ENCODE data around the gene ZNF682.
A peak's percentile ranks its signal among the peaks of the same experiment; 100 is the strongest.

The ZNF682 gene

DNA sequence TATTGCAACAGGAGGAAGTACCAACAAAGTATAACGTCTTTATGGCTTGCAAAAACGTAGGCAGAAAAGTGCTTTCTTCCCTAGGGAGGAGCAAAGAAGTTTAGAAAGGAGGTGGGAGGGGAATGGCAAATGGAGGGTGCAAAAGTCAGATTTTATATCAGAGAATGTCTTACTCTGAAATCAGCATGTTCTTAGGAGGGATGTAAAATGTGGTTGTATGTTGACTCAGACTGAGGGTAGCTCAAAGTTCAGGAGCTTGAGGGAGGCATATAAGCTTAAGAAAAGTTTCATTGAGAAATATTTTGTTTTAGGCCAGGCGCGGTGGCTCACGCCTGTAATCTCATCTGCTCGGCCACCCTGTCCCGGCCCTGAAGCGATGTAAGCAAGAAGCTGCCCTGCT, 40.2 kb upstream of the ZNF682 start:
- H3K14ac ChIP-seq (ENCODE audit: low read length), result no peak overlapping the region
- no peak overlapping the region for H4K8ac ChIP-seq (ENCODE audit: low read depth, low read length)
- DNase-seq, result no peak
- H2AK5ac ChIP-seq (ENCODE audit: low read length), result no peak overlapping the region
- H3K9me3 ChIP-seq (ENCODE audit: insufficient read depth, low read depth, low read length), result no peaks in the 10 kb centered on the region
- H3K79me1 ChIP-seq (ENCODE audit: low read length), result peaks cover 26% of the 10 kb centered on the region
- no peaks in the 10 kb centered on the region for H3K36me3 ChIP-seq (ENCODE audit: control insufficient read depth in 1 of 2, insufficient read depth in 2 of 2, low read length in 2 of 2)
- H3K4me3 ChIP-seq (ENCODE audit: low read depth, low read length), result no peak overlapping the region
- H3K18ac ChIP-seq (ENCODE audit: low read length), result peak overlapping the region; percentile 29
- no peak overlapping the region for H2AFZ ChIP-seq (ENCODE audit: insufficient read depth, low read length, poor library complexity)
- peak overlapping the region; percentile 25 for H3K27ac ChIP-seq (ENCODE audit: low read depth, low read length)
- no peak overlapping the region for H2BK120ac ChIP-seq (ENCODE audit: insufficient read depth, low read length, poor library complexity)
- peak overlapping the region; percentile 47 for H3K4ac ChIP-seq (ENCODE audit: low read depth, low read length)
- H3K4me1 ChIP-seq (ENCODE audit: control insufficient read depth in 1 of 2, insufficient read depth in 2 of 2, low read length in 2 of 2), result peaks cover 25 to 28% of the 10 kb centered on the region in 2 experiments
- no CpG with 5 or more reads among the region's 8 CpGs for WGBS (ENCODE audit: extremely low coverage, insufficient coverage, insufficient read length)
- peak overlapping the region; percentile 65 for H3K4me2 ChIP-seq (ENCODE audit: low read length)
- H3K23ac ChIP-seq (ENCODE audit: low read length), result no peak overlapping the region
- peaks cover 30% of the 10 kb centered on the region for H3K79me2 ChIP-seq (ENCODE audit: control insufficient read depth, insufficient read depth, low read length, poor library complexity)
- H4K91ac ChIP-seq (ENCODE audit: low read depth, low read length), result no peak overlapping the region
- H3K27me3 ChIP-seq (ENCODE audit: insufficient read depth, low read length), result no peaks in the 10 kb centered on the region
- H2BK5ac ChIP-seq (ENCODE audit: low read depth, low read length, poor library complexity), result peak overlapping the region; percentile 40
- no peak overlapping the region for H2BK12ac ChIP-seq (ENCODE audit: low read length)
- no peak overlapping the region for H4K12ac ChIP-seq (ENCODE audit: low read depth, low read length)
- no peak overlapping the region for H3K9ac ChIP-seq (ENCODE audit: low read length)

DNA sequence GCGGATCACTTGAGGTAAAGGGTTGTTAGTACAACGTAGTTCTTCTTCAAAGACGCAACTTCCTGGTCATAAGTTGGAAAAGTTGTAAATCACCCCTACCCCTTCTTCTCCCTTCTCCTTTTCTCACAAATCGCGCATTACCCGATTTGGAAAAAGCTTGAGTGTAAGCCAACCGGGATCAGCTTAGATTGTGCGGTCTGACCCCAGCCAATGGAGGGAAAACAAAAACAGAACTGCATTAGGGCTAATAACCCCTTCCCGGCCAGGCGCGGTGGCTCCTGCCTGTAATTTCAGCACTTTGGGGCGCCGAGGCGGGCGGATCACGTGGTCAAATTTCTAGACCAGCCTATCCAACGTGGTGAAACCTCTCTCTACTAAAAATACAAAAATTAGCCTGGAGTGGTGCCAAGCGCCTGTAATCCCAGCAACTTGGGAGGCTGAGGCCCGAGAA, 39.3 kb upstream of the ZNF682 start:
- peak in 1 of 2 donors; percentile 36 for DNase-seq
- Histone ChIP-seq H4K8ac (ENCODE audit: low read depth, low read length) (no peak overlapping the region), H4K12ac (ENCODE audit: low read depth, low read length) (no peak overlapping the region), H3K4me1 (ENCODE audit: control insufficient read depth in 1 of 2, insufficient read depth in 2 of 2, low read length in 2 of 2) (peaks cover 25 to 26% of the 10 kb centered on the region in 2 experiments), H3K14ac (ENCODE audit: low read length) (no peak overlapping the region), H2AK5ac (ENCODE audit: low read length) (no peak overlapping the region), H3K18ac (ENCODE audit: low read length) (no peak overlapping the region), H3K27ac (ENCODE audit: low read depth, low read length) (peak overlapping the region; percentile 63), H3K79me2 (ENCODE audit: control insufficient read depth, insufficient read depth, low read length, poor library complexity) (peaks cover 24% of the 10 kb centered on the region), H3K9ac (ENCODE audit: low read length) (peak overlapping the region; percentile 89), H3K79me1 (ENCODE audit: low read length) (peaks cover 26% of the 10 kb centered on the region), H4K91ac (ENCODE audit: low read depth, low read length) (peak overlapping the region; percentile 45), H3K9me3 (ENCODE audit: insufficient read depth, low read depth, low read length) (no peaks in the 10 kb centered on the region), H2BK12ac (ENCODE audit: low read length) (no peak overlapping the region), H2BK120ac (ENCODE audit: insufficient read depth, low read length, poor library complexity) (no peak overlapping the region), H3K4me3 (ENCODE audit: low read depth, low read length) (peak overlapping the region; percentile 88), H3K27me3 (ENCODE audit: insufficient read depth, low read length) (no peaks in the 10 kb centered on the region), H2AFZ (ENCODE audit: insufficient read depth, low read length, poor library complexity) (peak overlapping the region; percentile 6), H3K23ac (ENCODE audit: low read length) (no peak overlapping the region), H3K4ac (ENCODE audit: low read depth, low read length) (peak overlapping the region; percentile 71), H2BK5ac (ENCODE audit: low read depth, low read length, poor library complexity) (peak overlapping the region; percentile 66), H3K4me2 (ENCODE audit: low read length) (peak overlapping the region; percentile 65), H3K36me3 (ENCODE audit: control insufficient read depth in 1 of 2, insufficient read depth in 2 of 2, low read length in 2 of 2) (no peaks in the 10 kb centered on the region)
- no CpG with 5 or more reads among the region's 19 CpGs for WGBS (ENCODE audit: extremely low coverage, insufficient coverage, insufficient read length)

DNA sequence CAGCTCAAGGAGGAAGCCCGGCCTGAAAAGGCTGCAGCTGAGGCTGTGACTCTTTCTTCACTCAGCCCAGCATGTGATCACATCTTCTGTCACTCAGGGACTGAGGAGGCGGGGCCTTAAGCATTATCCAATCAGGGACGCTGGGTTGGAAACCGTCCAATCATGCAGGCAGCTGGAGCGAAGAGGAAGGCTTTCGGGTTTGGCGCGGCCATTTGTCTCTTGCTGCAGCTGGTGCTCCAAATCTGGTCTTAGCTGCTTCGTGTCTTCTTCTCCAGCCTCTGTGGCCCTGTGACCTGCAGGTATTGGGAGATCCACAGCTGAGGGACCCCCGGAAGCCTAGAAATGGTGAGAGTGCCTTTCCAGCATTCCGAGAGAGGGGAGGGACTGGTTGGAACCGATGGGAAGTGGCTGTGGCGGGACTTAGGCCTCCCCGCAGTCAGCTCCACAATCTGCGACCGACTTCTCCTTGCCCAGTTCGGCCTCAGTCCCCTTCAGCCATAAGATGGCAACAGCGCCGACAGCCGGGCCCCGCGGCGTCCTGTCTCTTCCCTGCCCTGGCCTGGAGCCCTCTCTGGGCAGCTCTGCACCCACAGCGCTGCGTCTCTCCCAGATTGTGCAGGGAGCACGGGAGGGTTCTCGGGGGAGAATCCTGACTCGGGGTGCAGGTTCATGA, 38.6 kb upstream of the ZNF682 start, which contains the start of gene ZNF90:
TSS of gene ZNF90 (plus strand) at position 210 of the 673 bp plus-strand sequence. CDS start at position 343, 133 bp downstream.
- H3K4me1 ChIP-seq (ENCODE audit: control insufficient read depth in 1 of 2, insufficient read depth in 2 of 2, low read length in 2 of 2), result peaks cover 19 to 23% of the 10 kb centered on the region in 2 experiments
- WGBS (ENCODE audit: extremely low coverage, insufficient coverage, insufficient read length), result no CpG with 5 or more reads among the region's 28 CpGs
- no peak within 1 kb of the TSS for H2BK12ac ChIP-seq (ENCODE audit: low read length)
- H3K27ac ChIP-seq (ENCODE audit: low read depth, low read length), result peak within 1 kb of the TSS; percentile 63
- no peak within 1 kb of the TSS for H2BK120ac ChIP-seq (ENCODE audit: insufficient read depth, low read length, poor library complexity)
- H2AK5ac ChIP-seq (ENCODE audit: low read length), result no peak within 1 kb of the TSS
- no peaks in the 10 kb centered on the region for H3K27me3 ChIP-seq (ENCODE audit: insufficient read depth, low read length)
- peak; percentile 92 to 97 for DNase-seq
- H2BK5ac ChIP-seq (ENCODE audit: low read depth, low read length, poor library complexity), result peak within 1 kb of the TSS; percentile 66
- no peak within 1 kb of the TSS for H4K12ac ChIP-seq (ENCODE audit: low read depth, low read length)
- peak within 1 kb of the TSS; percentile 65 for H3K4me2 ChIP-seq (ENCODE audit: low read length)
- H3K79me2 ChIP-seq (ENCODE audit: control insufficient read depth, insufficient read depth, low read length, poor library complexity), result peaks cover 21% of the 10 kb centered on the region
- no peak within 1 kb of the TSS for H3K18ac ChIP-seq (ENCODE audit: low read length)
- peak within 1 kb of the TSS; percentile 65 for H3K14ac ChIP-seq (ENCODE audit: low read length)
- no peak within 1 kb of the TSS for H3K23ac ChIP-seq (ENCODE audit: low read length)
- peak within 1 kb of the TSS; percentile 71 for H3K4ac ChIP-seq (ENCODE audit: low read depth, low read length)
- no peaks in the 10 kb centered on the region for H3K36me3 ChIP-seq (ENCODE audit: control insufficient read depth in 1 of 2, insufficient read depth in 2 of 2, low read length in 2 of 2)
- H3K9ac ChIP-seq (ENCODE audit: low read length), result peak within 1 kb of the TSS; percentile 89
- peak within 1 kb of the TSS; percentile 45 for H4K91ac ChIP-seq (ENCODE audit: low read depth, low read length)
- no peaks in the 10 kb centered on the region for H3K9me3 ChIP-seq (ENCODE audit: insufficient read depth, low read depth, low read length)
- H3K4me3 ChIP-seq (ENCODE audit: low read depth, low read length), result peak within 1 kb of the TSS; percentile 88
- H3K79me1 ChIP-seq (ENCODE audit: low read length), result peaks cover 21% of the 10 kb centered on the region
- peak within 1 kb of the TSS; percentile 69 for H4K8ac ChIP-seq (ENCODE audit: low read depth, low read length)
- peak within 1 kb of the TSS; percentile 6 for H2AFZ ChIP-seq (ENCODE audit: insufficient read depth, low read length, poor library complexity)

DNA sequence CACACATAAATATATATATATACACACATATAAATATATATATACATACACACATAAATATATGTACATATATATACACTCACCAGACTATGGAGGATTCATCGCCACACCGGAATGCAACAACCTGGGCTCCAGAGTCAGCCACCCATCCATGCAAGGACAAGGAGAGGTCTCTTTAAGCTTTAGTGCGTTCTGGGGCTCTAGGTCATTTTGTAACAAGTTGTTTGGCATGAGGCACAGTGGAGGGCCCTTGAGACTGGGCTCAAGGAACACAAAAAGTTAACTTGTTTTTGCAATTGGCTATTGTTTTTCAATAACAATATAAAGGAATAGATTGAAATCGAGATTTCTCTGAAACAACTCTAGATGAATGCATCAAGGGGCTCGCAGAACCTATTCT, 33.6 kb upstream of the ZNF682 start:
- H3K36me3 ChIP-seq (ENCODE audit: control insufficient read depth in 1 of 2, insufficient read depth in 2 of 2, low read length in 2 of 2), result no peaks in the 10 kb centered on the region
- H2AFZ ChIP-seq (ENCODE audit: insufficient read depth, low read length, poor library complexity), result no peak overlapping the region
- H2AK5ac ChIP-seq (ENCODE audit: low read length), result no peak overlapping the region
- H3K18ac ChIP-seq (ENCODE audit: low read length), result no peak overlapping the region
- no peak overlapping the region for H3K23ac ChIP-seq (ENCODE audit: low read length)
- no peak overlapping the region for H2BK12ac ChIP-seq (ENCODE audit: low read length)
- H3K4me3 ChIP-seq (ENCODE audit: low read depth, low read length), result no peak overlapping the region
- H3K4me2 ChIP-seq (ENCODE audit: low read length), result no peak overlapping the region
- H3K9me3 ChIP-seq (ENCODE audit: insufficient read depth, low read depth, low read length), result no peaks in the 10 kb centered on the region
- H3K79me2 ChIP-seq (ENCODE audit: control insufficient read depth, insufficient read depth, low read length, poor library complexity), result no peaks in the 10 kb centered on the region
- H4K8ac ChIP-seq (ENCODE audit: low read depth, low read length), result no peak overlapping the region
- no peaks in the 10 kb centered on the region for H3K79me1 ChIP-seq (ENCODE audit: low read length)
- no peaks in the 10 kb centered on the region for H3K27me3 ChIP-seq (ENCODE audit: insufficient read depth, low read length)
- no peak overlapping the region for H3K4ac ChIP-seq (ENCODE audit: low read depth, low read length)
- DNase-seq, result no peak
- WGBS (ENCODE audit: extremely low coverage, insufficient coverage, insufficient read length), result no CpG with 5 or more reads among the region's 5 CpGs
- H3K9ac ChIP-seq (ENCODE audit: low read length), result no peak overlapping the region
- H4K12ac ChIP-seq (ENCODE audit: low read depth, low read length), result no peak overlapping the region
- no peak overlapping the region for H2BK120ac ChIP-seq (ENCODE audit: insufficient read depth, low read length, poor library complexity)
- H3K4me1 ChIP-seq (ENCODE audit: control insufficient read depth in 1 of 2, insufficient read depth in 2 of 2, low read length in 2 of 2), result no peaks in the 10 kb centered on the region
- no peak overlapping the region for H3K27ac ChIP-seq (ENCODE audit: low read depth, low read length)
- H2BK5ac ChIP-seq (ENCODE audit: low read depth, low read length, poor library complexity), result no peak overlapping the region
- H4K91ac ChIP-seq (ENCODE audit: low read depth, low read length), result no peak overlapping the region
- no peak overlapping the region for H3K14ac ChIP-seq (ENCODE audit: low read length)

Measured in trophoblast cell (in vitro differentiated cells and primary cell).